ENCODE measurements around the gene TP53INP2.

GRCh38 chr20:34716921-34717229 lies 12.7 kb downstream of the TP53INP2 start:
- no peak for TF ChIP-seq CTCF (IDR thresholded peaks at IDR 0.05; ENCODE audit: poor library complexity)
- TF ChIP-seq EZH2 (IDR thresholded peaks at IDR 0.05; ENCODE audit: borderline replicate concordance), result no peak

Data from hepatocyte (in vitro differentiated cells).